DND-41 (cell line): Measurements from ENCODE around the gene RNF167.

ENCODE experiments used
- ATAC-seq: fragments of 200-7000 bp; cut with Tn5 transposase; 3 replicates; pipeline ENCODE4 v1.9.1; 2021; ENCODE audit warnings: low read depth; ENCODE audit not compliant: insufficient read depth
- DNase-seq: peaks from one replicate; pipeline ENCODE4 v3.0.0-alpha.2; 2020
- H2AFZ ChIP-seq: 2 replicates; pipeline ENCODE4 v1.6.0; 2012; ENCODE audit warnings: low read depth, low read length
- H3K27ac ChIP-seq: 2 replicates; pipeline ENCODE4 v1.5.1; 2012; ENCODE audit warnings: low read length, inconsistent platforms
- H3K27me3 ChIP-seq: fragments of 200-600 bp; sonication (generic); 2 replicates; pipeline ENCODE4 v1.6.0; 2012; ENCODE audit warnings: low read length, mild to moderate bottlenecking, inconsistent platforms; ENCODE audit not compliant: insufficient read depth, poor library complexity
- H3K36me3 ChIP-seq: 2 replicates; pipeline ENCODE4 v1.5.1; 2012; ENCODE audit warnings: low read length, inconsistent platforms; ENCODE audit not compliant: insufficient read depth
- H3K4me1 ChIP-seq: 2 replicates; pipeline ENCODE4 v1.5.1; 2012; ENCODE audit warnings: mild to moderate bottlenecking, low read length; ENCODE audit not compliant: insufficient read depth
- H3K4me2 ChIP-seq: 2 replicates; pipeline ENCODE4 v1.6.0; 2012; ENCODE audit warnings: mild to moderate bottlenecking, moderate library complexity, low read length, inconsistent platforms; ENCODE audit not compliant: insufficient read depth
- H3K4me3 ChIP-seq, 2 experiments: fragments of 200-600 bp in 1 of 2; shearing (Covaris generic) in 1 of 2; 2 replicates each; pipeline ENCODE4 v1.5.1; 2012 to 2016; ENCODE audit warnings: inconsistent platforms in 2 of 2, low read length in 2 of 2, mild to moderate bottlenecking in 2 of 2, low read depth in 1 of 2, moderate library complexity in 1 of 2
- H3K79me2 ChIP-seq: 2 replicates; pipeline ENCODE4 v1.6.0; 2012; ENCODE audit warnings: low read length, inconsistent platforms; ENCODE audit not compliant: insufficient read depth
- H3K9ac ChIP-seq: 2 replicates; pipeline ENCODE4 v1.6.0; 2012; ENCODE audit warnings: low read depth, mild to moderate bottlenecking, inconsistent platforms, low read length, moderate library complexity
- H3K9me3 ChIP-seq: 2 replicates; pipeline ENCODE4 v1.5.1; 2012; ENCODE audit warnings: low read length, moderate library complexity, mild to moderate bottlenecking, inconsistent platforms; ENCODE audit not compliant: insufficient read depth, severe bottlenecking
- H4K20me1 ChIP-seq: 2 replicates; pipeline ENCODE4 v1.6.0; 2012; ENCODE audit warnings: low read length; ENCODE audit not compliant: insufficient read depth
- CTCF ChIP-seq: IDR thresholded peaks from 2 replicates; pipeline ENCODE4 v1.5.1; 2012; ENCODE audit warnings: borderline replicate concordance, low read length, moderate library complexity, mild to moderate bottlenecking; ENCODE audit not compliant: poor library complexity, severe bottlenecking; ENCODE audit errors: extremely low read depth
- EZH2 ChIP-seq: IDR thresholded peaks from 3 replicates; pipeline ENCODE4 v1.6.1; 2012; ENCODE audit warnings: borderline replicate concordance, low read depth, mild to moderate bottlenecking, moderate library complexity, low read length, inconsistent platforms; ENCODE audit not compliant: severe bottlenecking

The RNF167 gene

GRCh38 chr17:4969047-4969550 lies 29.0 kb downstream of the RNF167 start:
- H3K9ac ChIP-seq = peak overlapping the region; percentile 87
- ATAC-seq (no peak), DNase-seq (no peak)
- TF ChIP-seq CTCF = no peak
- TF ChIP-seq EZH2 = no peak
- H3K4me2 ChIP-seq = peak overlapping the region; percentile 99
- H3K36me3 ChIP-seq = peaks cover 53% of the 10 kb centered on the region
- H3K27ac ChIP-seq = peak overlapping the region; percentile 92
- H3K79me2 ChIP-seq = peaks cover 35% of the 10 kb centered on the region
- H3K27me3 ChIP-seq = no peaks in the 10 kb centered on the region
- H2AFZ ChIP-seq = no peak overlapping the region
- peaks cover 32% of the 10 kb centered on the region for H3K4me1 ChIP-seq
- peaks cover 4% of the 10 kb centered on the region for H4K20me1 ChIP-seq
- peak overlapping the region in 1 of 2 experiments; percentile 87; a peak in 3 of 4 replicates for H3K4me3 ChIP-seq
- H3K9me3 ChIP-seq = no peaks in the 10 kb centered on the region

GRCh38 chr17:4969551-4970173 lies 29.6 kb downstream of the RNF167 start:
- Histone ChIP-seq H3K4me1 (peaks cover 32% of the 10 kb centered on the region), H3K27me3 (no peaks in the 10 kb centered on the region), H3K9ac (peak overlapping the region; percentile 87; the same call in 1 of the 2 replicates), H4K20me1 (peaks cover 4% of the 10 kb centered on the region), H3K4me3 (no peak overlapping the region), H3K9me3 (no peaks in the 10 kb centered on the region), H3K79me2 (peaks cover 35% of the 10 kb centered on the region), H2AFZ (no peak overlapping the region), H3K4me2 (peak overlapping the region; percentile 99), H3K36me3 (peaks cover 58% of the 10 kb centered on the region), H3K27ac (peak overlapping the region; percentile 53; the same call in 1 of the 2 replicates)
- ATAC-seq (no peak), DNase-seq (no peak)
- no peak for TF ChIP-seq CTCF
- TF ChIP-seq EZH2 = no peak

- H3K27me3 ChIP-seq = no peaks in the 10 kb centered on the region
- H3K9ac ChIP-seq = no peak overlapping the region
- peaks cover 34% of the 10 kb centered on the region for H3K79me2 ChIP-seq
- no peak for TF ChIP-seq EZH2
- TF ChIP-seq CTCF = no peak
- no peak overlapping the region for H2AFZ ChIP-seq
- peaks cover 4% of the 10 kb centered on the region for H4K20me1 ChIP-seq
- no peak overlapping the region for H3K4me2 ChIP-seq
- ATAC-seq = no peak
- peaks cover 64% of the 10 kb centered on the region for H3K36me3 ChIP-seq
- DNase-seq = no peak
- H3K4me1 ChIP-seq = peaks cover 32% of the 10 kb centered on the region
- H3K9me3 ChIP-seq = no peaks in the 10 kb centered on the region
- H3K4me3 ChIP-seq = no peak overlapping the region
- no peak overlapping the region for H3K27ac ChIP-seq
Observed at GRCh38 chr17:4970273-4970672, 30.2 kb downstream of the RNF167 start.
